HG02642 (cell line): ENCODE data around the gene PACRG.

Experiments
- ATAC-seq: cut with Tn5 transposase; IDR thresholded peaks from one replicate; pipeline ENCODE4 v1.9.1; 2021; ENCODE audit warnings: mild to moderate bottlenecking; ENCODE audit not compliant: unreplicated experiment, poor library complexity

Gene PACRG

DNA sequence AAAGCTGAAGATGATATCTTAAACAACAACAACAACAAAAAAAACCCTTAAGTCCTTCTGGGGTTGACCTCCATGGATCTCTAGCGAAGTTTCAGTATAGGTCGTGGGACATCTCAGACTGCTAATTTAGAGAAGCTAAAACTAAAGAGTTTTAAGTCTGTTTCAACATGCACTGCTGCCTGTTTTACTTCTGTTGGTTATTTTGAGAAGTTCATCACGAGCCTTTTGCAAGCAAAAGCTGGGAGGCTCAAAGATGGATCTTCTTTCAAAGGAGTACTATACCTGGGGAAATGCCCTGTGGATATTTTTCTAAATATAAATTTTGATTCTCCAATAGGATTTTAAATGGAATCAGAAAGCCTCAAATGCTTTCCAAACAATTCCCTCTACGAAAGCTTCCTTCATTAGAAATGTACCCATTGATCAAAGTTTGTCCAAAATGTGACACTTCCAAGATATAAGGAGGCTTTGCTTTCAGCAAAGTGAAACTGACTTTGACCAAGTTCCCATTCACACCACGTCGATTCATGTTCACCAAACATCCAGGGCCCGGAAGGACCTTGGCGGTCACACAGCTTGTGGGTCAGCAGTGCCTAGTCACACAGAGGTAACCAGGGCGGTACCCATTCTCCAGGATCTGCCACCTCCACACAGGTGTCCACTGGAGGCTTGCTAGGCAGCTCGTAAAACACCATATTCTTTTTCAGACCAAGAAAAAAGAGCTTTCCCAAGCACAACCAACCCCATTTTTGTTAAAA lies 592.0 kb downstream of the PACRG start:
- ATAC-seq = no peak

GRCh38 chr6:163320402-163320801 lies 592.6 kb downstream of the PACRG start:
- no peak for ATAC-seq

- no peak for ATAC-seq
Measured at GRCh38 chr6:163320804-163321203, 593.0 kb downstream of the PACRG start.

DNA sequence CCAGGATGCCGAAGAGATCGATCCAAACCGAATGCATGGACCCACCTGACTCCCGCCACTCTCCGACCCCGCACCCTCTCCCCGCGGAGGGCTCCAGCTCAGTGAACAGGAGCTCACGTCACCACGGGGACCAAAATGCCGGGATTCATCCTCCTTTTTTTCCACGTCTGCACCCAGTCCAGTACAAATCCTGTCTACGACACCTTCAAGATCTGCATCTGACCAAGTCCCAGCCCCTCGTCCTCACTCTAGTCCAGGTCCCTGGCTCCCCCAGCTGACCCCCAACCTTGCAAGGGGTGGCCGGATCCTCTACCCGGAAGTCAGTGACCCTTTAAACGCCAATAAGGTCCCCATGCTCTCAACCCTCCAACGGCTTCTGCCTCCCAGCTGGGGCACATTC lies 593.9 kb downstream of the PACRG start:
- no peak for ATAC-seq

- no peak for ATAC-seq
Measured at GRCh38 chr6:163323274-163323673, 595.5 kb downstream of the PACRG start.

DNA sequence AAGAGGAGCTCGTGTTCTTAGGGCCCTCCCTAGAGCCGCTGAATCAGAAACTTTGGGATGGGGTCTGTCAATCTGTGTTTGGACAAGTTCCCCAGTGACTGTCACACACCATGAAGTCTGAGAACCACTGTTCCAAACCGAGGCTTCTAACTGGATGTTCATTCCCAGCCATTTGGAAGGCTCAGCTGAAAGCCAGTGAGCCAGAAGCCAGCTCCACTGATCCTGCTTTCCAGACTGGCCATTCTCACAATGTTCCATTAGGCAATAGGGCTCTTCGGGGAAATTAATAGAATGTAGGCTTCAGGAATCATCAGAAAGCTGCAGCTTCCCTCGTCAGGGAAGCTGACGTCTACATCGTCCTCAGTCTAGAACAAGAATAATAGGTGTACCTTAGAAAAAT lies 595.9 kb downstream of the PACRG start:
- ATAC-seq = no peak

GRCh38 chr6:163324326-163324687 lies 596.5 kb downstream of the PACRG start:
- ATAC-seq = no peak

GRCh38 chr6:163324688-163325389 lies 597.1 kb downstream of the PACRG start:
- no peak for ATAC-seq

DNA sequence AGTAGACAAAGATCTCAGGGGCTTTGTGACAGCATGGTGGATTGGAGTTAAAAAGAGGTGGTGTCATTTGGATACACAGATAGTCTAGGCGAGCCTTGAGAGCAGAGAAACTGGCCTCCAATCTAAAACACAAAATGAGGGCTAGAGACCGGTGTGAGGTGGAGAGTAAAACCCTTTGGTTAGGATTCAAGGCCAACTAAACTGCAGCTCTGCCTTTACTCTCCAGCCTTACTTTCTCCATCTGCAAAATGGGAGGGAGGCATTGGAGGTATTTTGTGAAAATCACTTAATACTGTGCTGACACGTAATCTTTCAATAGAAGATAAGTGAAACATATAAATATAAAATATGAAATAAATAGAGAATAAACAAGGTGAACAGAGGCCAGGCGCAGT lies 597.6 kb downstream of the PACRG start:
- no peak for ATAC-seq

GRCh38 chr6:163327165-163327880 lies 599.5 kb downstream of the PACRG start:
- no peak for ATAC-seq

- no peak for ATAC-seq
Measured at GRCh38 chr6:163327921-163328320, 600.1 kb downstream of the PACRG start.

DNA sequence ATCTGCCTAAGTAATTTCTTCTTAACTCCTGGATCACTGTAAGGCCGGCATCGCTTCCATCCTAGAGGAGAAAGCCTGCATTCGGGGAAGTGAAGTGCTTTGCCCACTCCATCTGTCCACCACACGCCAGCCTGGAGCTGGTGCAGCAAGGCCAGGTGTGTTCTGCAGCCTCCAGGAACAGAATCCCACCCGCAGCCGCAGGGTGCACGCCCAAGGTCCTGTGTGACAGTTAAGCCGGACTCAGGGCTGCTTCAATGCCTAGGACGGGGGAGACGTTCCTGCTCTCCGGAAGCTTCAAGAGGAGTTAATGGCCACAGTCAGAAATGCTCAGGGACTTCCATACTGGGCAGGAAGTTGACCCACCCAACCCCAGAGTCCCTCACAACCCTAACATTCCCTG lies 600.6 kb downstream of the PACRG start:
- no peak for ATAC-seq

DNA sequence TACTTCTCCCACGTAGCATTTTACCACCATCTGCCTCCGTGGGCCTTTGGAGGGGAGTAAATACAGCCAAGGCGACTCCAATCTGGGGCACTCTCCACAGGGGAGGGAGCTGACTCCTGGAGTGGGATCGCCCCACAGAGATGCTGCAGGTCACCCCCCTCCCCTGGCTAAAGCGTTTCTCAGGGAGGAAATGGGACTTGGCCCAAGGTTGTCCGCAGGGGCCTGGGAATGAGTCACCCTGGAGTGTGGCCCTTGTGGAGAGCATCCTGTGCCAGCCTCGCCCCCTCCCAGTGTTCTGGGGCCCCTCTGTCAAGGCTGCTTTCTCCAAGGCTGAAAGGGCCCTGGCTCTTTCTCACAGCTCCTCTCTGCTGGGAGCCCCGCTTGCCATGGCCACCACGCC lies 602.2 kb downstream of the PACRG start:
- no peak for ATAC-seq

DNA sequence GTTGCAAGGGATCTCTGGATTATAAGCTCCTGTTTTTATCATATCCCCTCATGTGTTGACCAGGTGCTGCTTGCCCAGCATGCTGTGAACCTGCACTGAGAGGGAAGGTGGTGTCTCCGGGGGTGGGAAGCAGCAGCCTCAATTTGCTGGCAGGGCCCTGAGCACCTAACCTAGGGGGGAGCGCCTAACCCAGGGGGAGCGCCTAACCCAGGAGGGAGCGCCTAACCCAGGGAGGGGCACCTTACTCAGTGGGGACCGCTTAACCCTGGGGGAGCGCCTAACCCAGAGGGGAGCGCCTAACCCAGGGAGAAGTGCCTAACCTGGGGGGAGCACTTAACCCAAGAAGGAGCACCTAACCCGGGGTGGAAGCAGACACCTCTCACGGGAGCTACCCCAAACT lies 603.5 kb downstream of the PACRG start:
- ATAC-seq = no peak

GRCh38 chr6:163332575-163332974 lies 604.8 kb downstream of the PACRG start:
- no peak for ATAC-seq

GRCh38 chr6:163333038-163333437 lies 605.3 kb downstream of the PACRG start:
- ATAC-seq = no peak

- no peak for ATAC-seq
Measured at GRCh38 chr6:163333701-163334663, 606.2 kb downstream of the PACRG start.

DNA sequence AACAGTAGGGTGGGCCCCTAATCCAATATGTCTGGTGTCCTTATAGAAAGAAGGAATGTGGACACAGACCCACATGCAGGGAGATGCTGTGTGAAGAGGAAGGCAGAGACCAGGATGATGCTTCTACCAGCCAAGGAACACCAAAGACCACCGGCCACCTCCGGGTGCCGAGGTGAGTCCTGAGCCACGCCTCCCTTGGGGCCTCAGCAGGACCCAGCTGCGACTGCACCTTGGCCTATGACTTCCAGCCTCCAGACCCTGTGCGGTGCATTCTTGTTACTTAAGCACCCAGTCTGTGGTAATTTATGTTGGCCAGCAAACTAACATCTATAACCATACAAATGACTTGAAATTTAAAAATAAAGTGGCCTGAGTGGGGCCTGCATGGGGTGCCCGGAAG lies 607.3 kb downstream of the PACRG start:
- ATAC-seq = no peak

DNA sequence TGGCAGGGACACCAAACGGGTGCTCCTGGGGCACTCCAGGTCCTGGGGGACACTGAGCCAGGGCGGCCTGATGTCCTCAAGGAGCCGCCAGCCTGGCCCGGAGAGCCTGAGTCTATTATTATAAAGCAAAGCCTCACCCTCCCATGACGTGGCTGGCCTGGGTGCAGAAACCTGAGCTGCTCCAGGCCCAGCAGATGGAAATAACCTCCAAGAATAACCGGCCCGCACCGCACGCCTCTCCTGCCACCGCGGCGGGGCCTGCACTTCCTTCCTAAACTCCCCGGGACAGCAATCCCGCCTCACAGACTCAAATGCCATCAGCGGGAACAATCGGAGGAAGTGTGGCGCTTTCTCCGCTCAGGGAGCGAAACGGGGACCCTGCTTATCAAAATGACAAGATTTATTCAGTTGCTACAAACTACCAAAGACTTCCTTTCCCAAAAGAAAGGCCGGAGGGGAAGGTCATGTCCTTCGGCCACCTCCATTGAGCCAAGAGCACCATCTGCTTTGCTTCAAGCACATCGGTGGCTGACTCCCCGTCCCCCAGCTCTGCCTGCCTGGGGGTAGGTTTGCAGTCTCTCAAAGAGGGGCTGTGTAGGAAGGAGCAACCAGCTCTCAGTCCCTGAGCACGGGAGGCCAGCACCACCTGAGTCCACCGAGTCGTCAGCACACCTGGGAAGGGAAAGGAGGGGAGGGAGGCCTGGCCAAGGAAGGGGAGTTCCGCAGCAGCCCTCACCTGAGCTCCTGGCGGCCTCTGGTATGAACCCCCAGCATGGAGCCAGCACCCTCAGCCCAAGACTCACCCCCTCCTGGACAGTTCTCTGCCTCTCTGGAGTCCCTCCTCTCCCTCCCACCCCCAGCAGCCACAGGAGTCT lies 608.1 kb downstream of the PACRG start:
- ATAC-seq = no peak
